Osteocyte (in vitro differentiated cells): ENCODE data around the gene KRT1. TPM values are rescaled to one million over a fixed set of nuclear protein-coding genes. Genes with fewer than 3 reads are reported as not detected.

ENCODE experiments used
- DNase-seq: peaks from one replicate; pipeline ENCODE4 v3.0.0; 2021; ENCODE audit warnings: mixed read lengths; ENCODE audit not compliant: unreplicated experiment; ENCODE audit errors: extremely low spot score
- H3K27ac Mint-ChIP-seq: one replicate; pipeline ENCODE4 v1.8.0; 2021; ENCODE audit warnings: mild to moderate bottlenecking, mixed read lengths; ENCODE audit not compliant: unreplicated experiment
- H3K27me3 Mint-ChIP-seq: one replicate; pipeline ENCODE4 v1.8.0; 2021; ENCODE audit warnings: mixed read lengths; ENCODE audit not compliant: unreplicated experiment
- H3K36me3 Mint-ChIP-seq: one replicate; pipeline ENCODE4 v1.8.0; 2021; ENCODE audit warnings: mixed read lengths; ENCODE audit not compliant: unreplicated experiment
- H3K4me1 Mint-ChIP-seq: one replicate; pipeline ENCODE4 v1.8.0; 2021; ENCODE audit warnings: mixed read lengths; ENCODE audit not compliant: unreplicated experiment
- H3K4me3 Mint-ChIP-seq: one replicate; pipeline ENCODE4 v1.8.0; 2021; ENCODE audit warnings: mild to moderate bottlenecking, moderate library complexity, mixed read lengths; ENCODE audit not compliant: unreplicated experiment
- H3K9me3 Mint-ChIP-seq: one replicate; pipeline ENCODE4 v1.8.0; 2021; ENCODE audit warnings: mixed read lengths; ENCODE audit not compliant: unreplicated experiment
- total RNA-seq: library from RNA; stranded (reverse); gene quantifications from 2 replicates; pipeline ENCODE4 v1.2.1, GENCODE V29; 2021
- TF ChIP-seq, protein P1 (sequence below): fragments of 200-600 bp; sonication (generic); IDR thresholded peaks from 2 replicates; pipeline ENCODE4 v1.5.0; 2021; ENCODE audit warnings: antibody characterized with exemption, mild to moderate bottlenecking, moderate library complexity

KRT1 gene
- total RNA-seq, 1 donor from 2014 or later = not detected

DNA sequence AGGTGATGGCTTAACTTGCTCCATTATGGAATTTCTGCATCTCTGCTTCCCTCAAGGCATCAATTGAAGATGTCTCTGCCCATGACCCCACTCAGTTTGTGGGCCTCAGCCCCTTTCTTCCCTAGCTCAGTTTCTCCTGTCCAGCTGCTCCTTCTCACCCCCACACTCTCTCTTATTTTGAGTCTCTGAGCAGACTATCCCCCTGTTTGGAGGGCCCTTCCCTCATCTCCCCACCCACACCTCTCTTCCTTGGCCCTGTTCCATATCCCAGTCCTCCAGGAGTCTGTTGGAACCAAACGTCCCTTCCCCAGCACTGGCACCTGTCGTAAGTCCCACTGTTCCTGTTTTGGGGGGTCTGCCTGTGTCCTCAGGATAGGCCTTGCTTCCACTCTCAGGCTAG lies 8.3 kb upstream of the KRT1 start:
- no peak for DNase-seq
- no peak overlapping the region for H3K4me3 Mint-ChIP-seq

DNA sequence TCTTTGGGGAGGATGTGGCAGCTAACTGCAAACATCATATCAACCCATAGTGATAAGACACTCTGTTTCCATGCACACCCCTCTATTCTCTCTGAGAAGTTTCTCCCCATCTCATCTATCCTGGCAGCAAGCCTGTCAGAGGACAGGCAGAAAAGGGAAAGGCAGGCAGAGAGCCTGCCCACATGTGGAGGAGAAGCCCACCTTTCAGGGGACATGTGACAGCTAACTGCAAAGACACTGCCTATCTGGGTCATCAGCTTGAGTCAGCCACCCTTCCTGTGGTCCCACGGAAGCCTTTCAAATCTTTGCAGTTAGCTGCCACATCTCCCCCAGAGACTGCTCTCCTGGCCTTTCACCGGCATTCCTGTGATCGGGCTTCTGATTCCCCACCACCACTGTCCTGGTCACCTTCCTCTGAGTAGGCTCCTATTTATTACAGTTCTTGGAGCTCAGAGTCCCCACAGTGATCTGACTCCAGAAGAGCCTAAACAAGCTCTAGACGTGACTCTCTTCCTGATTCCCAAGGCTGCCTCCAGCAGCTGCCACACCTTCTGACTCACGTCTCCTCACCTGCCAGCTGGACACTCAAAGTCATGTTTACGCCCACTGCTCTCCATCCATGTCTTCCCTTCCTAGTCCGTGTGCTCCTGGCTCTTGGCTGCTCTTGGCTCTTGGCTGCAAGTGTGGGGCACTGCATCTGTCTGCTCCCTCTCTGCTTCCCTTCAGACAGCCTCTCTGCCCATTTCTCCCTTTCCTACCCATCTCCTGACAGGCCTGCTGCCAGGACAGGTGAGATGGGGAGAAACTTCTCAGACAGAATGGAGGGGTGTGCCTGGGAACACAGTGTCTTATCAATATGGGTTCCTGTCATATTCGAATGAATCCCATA lies 7.5 kb upstream of the KRT1 start:
- Mint-ChIP-seq H3K4me3 (no peak overlapping the region), H3K9me3 (no peaks in the 10 kb centered on the region), H3K36me3 (no peaks in the 10 kb centered on the region), H3K27me3 (peaks cover 87% of the 10 kb centered on the region), H3K27ac (no peak overlapping the region), H3K4me1 (peaks cover 9% of the 10 kb centered on the region)
- no peak for DNase-seq
- TF ChIP-seq, protein P1, sequence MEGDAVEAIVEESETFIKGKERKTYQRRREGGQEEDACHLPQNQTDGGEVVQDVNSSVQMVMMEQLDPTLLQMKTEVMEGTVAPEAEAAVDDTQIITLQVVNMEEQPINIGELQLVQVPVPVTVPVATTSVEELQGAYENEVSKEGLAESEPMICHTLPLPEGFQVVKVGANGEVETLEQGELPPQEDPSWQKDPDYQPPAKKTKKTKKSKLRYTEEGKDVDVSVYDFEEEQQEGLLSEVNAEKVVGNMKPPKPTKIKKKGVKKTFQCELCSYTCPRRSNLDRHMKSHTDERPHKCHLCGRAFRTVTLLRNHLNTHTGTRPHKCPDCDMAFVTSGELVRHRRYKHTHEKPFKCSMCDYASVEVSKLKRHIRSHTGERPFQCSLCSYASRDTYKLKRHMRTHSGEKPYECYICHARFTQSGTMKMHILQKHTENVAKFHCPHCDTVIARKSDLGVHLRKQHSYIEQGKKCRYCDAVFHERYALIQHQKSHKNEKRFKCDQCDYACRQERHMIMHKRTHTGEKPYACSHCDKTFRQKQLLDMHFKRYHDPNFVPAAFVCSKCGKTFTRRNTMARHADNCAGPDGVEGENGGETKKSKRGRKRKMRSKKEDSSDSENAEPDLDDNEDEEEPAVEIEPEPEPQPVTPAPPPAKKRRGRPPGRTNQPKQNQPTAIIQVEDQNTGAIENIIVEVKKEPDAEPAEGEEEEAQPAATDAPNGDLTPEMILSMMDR = no peak

More for the DNA sequence above, 8.3 kb upstream of the KRT1 start:
- H3K9me3 Mint-ChIP-seq = no peaks in the 10 kb centered on the region
- no peaks in the 10 kb centered on the region for H3K36me3 Mint-ChIP-seq
- H3K27ac Mint-ChIP-seq = no peak overlapping the region
- H3K27me3 Mint-ChIP-seq = peaks cover 90% of the 10 kb centered on the region
- TF ChIP-seq, protein P1 = no peak
- H3K4me1 Mint-ChIP-seq = peaks cover 9% of the 10 kb centered on the region

DNA sequence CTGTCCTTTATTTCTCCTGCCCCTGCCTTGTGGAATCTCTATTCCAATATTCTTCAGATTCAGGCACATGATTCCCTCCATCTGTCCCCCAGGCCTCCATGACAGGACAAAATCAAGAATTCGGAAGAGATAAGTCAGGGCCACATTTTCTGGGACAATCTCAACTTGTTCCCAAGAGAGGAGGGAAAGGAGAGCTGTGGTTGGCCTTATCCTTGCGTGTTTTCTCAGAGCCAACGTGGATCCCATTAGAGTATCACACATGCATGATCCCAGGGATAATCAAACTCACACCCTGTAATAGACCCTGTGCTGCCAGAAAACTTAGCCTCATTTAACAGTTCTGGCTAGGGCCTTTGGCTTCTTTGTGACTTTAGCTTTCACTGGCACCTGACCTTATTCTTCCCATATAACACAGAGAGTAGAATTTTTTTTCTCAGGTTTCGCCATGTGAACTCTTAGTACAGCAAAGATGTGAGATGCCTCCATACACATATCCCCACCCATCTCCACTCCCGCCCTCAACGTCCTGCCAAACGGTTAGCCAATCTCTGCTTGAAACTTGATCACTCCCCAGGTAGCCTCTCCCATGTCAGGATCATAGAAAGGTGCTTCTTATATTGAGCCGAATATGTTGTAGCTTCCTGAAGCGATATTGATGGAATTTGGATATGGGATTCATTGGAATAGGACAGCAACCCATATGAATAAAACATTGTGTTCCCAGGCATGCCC lies 6.7 kb upstream of the KRT1 start:
- H3K27me3 Mint-ChIP-seq = peaks cover 87% of the 10 kb centered on the region
- no peak overlapping the region for H3K4me3 Mint-ChIP-seq
- H3K27ac Mint-ChIP-seq = no peak overlapping the region
- H3K9me3 Mint-ChIP-seq = no peaks in the 10 kb centered on the region
- no peak for DNase-seq
- peaks cover 9% of the 10 kb centered on the region for H3K4me1 Mint-ChIP-seq
- H3K36me3 Mint-ChIP-seq = no peaks in the 10 kb centered on the region
- TF ChIP-seq, protein P1 = no peak

DNA sequence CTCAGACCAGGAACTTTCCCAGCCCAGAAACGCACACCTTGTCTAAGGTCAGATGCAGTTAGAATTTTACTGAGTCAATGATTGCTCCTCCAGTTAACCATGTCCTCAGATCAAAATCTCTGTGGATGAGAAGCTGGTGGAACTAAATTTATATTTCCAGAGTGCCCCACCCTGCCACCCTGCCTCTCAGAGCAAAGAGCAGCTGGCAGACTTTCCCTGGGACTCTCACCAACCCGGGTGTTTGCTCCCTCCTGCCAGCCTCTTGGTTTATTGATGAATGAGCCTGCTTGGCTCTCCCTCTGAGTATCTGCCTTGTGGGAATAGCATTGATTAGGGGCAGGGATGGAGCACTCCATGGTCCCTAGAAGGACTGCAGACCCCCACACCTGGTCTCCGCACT lies 5.9 kb upstream of the KRT1 start:
- no peak for DNase-seq
- no peak overlapping the region for H3K4me3 Mint-ChIP-seq
- no peak overlapping the region for H3K27ac Mint-ChIP-seq
- TF ChIP-seq, protein P1 = no peak
- no peaks in the 10 kb centered on the region for H3K9me3 Mint-ChIP-seq
- peaks cover 86% of the 10 kb centered on the region for H3K27me3 Mint-ChIP-seq
- H3K36me3 Mint-ChIP-seq = no peaks in the 10 kb centered on the region
- H3K4me1 Mint-ChIP-seq = peaks cover 3% of the 10 kb centered on the region

DNA sequence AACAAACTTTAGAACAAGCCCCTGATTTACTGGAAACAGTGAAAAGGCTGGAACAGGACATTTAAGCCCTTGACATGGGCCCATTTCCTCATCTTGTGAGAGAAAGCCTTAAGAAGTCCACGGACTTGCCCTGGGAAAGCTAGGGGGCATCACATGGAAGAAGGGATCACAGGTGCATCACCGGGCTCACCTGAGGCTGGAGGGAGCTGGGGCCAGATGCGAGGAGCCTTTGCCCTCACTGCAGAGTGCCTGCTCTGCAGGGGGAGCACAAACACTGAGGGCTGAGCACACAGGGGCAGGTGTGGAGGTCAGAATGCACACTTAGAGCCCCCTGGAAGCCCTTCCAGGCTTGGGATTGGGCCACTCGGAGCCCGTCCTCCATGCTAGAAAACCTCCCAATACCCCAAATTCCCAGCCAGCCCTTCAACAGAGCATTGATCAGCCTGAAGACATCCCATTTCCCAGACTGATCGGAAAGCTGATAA lies 5.2 kb upstream of the KRT1 start:
- H3K4me3 Mint-ChIP-seq = no peak overlapping the region
- H3K27me3 Mint-ChIP-seq = peaks cover 85% of the 10 kb centered on the region
- TF ChIP-seq, protein P1 = no peak
- no peaks in the 10 kb centered on the region for H3K36me3 Mint-ChIP-seq
- no peaks in the 10 kb centered on the region for H3K4me1 Mint-ChIP-seq
- no peaks in the 10 kb centered on the region for H3K9me3 Mint-ChIP-seq
- no peak for DNase-seq
- H3K27ac Mint-ChIP-seq = no peak overlapping the region
